Breast epithelium (tissue), 4 donors: ENCODE measurements around the gene ATP2A1. TPM values are rescaled to one million over a fixed set of nuclear protein-coding genes. Genes with fewer than 3 reads are reported as not detected.
"Not testable (repeated sequence)": the region's sequence is repeated elsewhere in the genome, so short reads cannot be mapped to it uniquely, and the experiment has no call there.

Source experiments
- DNase-seq, 2 donors: peaks; one replicate each; pipeline ENCODE4 v3.0.0-alpha.2; 2019; ENCODE audit warnings: low spot score in 2 of 2
- H3K27ac ChIP-seq, 2 donors: fragments of 200-600 bp; sonication (generic) in 1 of 2; one replicate each; pipeline ENCODE4 v1.5.1; 2016 to 2019; ENCODE audit warnings: mild to moderate bottlenecking in 1 of 2
- H3K27me3 ChIP-seq, 2 donors: fragments of 200-600 bp; sonication (generic) in 1 of 2; one replicate each; pipeline versions ENCODE4 v1.5.1 to v1.6.0; 2017 to 2019; ENCODE audit warnings: control low read depth in 1 of 2, mild to moderate bottlenecking in 1 of 2
- H3K36me3 ChIP-seq: fragments of 200-600 bp; one replicate; pipeline ENCODE4 v1.5.1; 2019
- H3K4me1 ChIP-seq, 2 donors: fragments of 200-600 bp; sonication (generic); one replicate each; pipeline ENCODE4 v1.5.1; 2016 to 2019; ENCODE audit warnings: control low read depth in 1 of 2
- H3K4me3 ChIP-seq, 3 donors: fragments of 200-600 bp; sonication (generic); 1 replicate in 2 of 3; 2 replicates in 1 of 3; pipeline ENCODE4 v1.5.1; 2016 to 2019; ENCODE audit warnings: mild to moderate bottlenecking in 3 of 3, moderate library complexity in 2 of 3
- H3K9me3 ChIP-seq, 2 donors: fragments of 200-600 bp; sonication (generic) in 1 of 2; one replicate each; pipeline ENCODE4 v1.5.1; 2016 to 2019; ENCODE audit warnings: control low read depth in 1 of 2
- POLR2A ChIP-seq: fragments of 450-650 bp; IDR thresholded peaks from one replicate; pipeline ENCODE4 v1.6.1; 2016; ENCODE audit warnings: antibody characterized with exemption, mild to moderate bottlenecking, moderate library complexity
- POLR2AphosphoS5 ChIP-seq, 3 donors: sonication (generic); formaldehyde crosslinking; IDR thresholded peaks; one replicate each; pipeline ENCODE4 v1.6.1; 2017; ENCODE audit warnings: antibody characterized with exemption in 3 of 3
- intact Hi-C: fragments of 100-400 bp; cut with DNase I; formaldehyde crosslinking; loops from one replicate; pipeline ENCODE4 v1.15.1; 2023; ENCODE audit warnings: low total_unique reads
- total RNA-seq, 3 donors: library from RNA; depleted of rRNA; stranded (reverse); fragments of >200 nt; gene quantifications; one replicate each; pipeline ENCODE4 v1.1.0, GENCODE V29; 2016
- TF ChIP-seq, protein P1 (sequence below), 3 donors: fragments of 450-650 bp; IDR thresholded peaks; one replicate each; pipeline ENCODE4 v1.5.1; 2016 to 2017; ENCODE audit warnings: antibody characterized with exemption in 3 of 3, mild to moderate bottlenecking in 3 of 3, moderate library complexity in 3 of 3

The ATP2A1 gene
- total RNA-seq, 3 donors from 2014 or later = 0.15 to 0.48 (median 0.33) TPM

DNA sequence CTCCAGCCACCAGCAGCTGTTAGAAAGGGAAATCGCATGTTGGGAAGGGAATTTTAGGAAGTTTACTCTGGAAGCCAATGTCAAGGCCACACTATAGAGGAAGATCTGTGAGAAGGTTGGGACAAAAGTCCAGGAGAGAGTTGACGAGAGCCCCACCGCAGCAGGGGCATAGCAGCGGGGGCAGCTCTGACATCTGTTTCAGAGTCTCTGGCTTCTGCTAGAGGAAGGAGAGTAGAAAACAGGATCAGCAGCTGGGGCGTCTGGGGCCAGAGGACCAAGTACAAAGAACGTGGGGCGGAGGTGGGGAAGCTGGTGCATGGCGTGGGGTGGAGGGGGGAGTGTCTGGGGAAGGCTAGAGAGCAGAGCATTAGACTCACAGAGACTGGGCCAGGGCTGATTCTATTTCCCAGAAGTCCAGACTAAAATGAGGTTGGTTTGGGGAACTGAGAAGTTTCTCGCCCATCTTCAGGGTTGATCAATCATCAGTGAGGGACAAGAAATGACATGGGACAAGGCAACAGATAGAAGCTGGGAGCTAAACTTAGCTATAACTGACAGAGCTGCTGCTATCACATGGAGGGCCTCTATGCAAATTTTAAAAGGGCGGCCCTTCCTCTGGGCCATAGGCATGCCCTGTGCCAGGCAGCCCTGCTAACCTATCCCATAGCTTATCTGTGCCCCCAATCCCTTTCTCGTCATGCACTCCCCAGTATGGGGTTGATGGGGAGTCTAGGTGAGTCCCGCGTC, 45.5 kb downstream of the ATP2A1 start:
- Histone ChIP-seq H3K36me3 (no peaks in the 10 kb centered on the region), H3K9me3 (no peaks in the 10 kb centered on the region), H3K4me3 (peak overlapping the region in 2 of 3 donors; percentile 86 to 98), H3K4me1 (peaks cover 0 to 7% of the 10 kb centered on the region in 2 donors), H3K27ac (peak overlapping the region; percentile 95 to 99), H3K27me3 (no peaks in the 10 kb centered on the region)
- DNase-seq = no peak
- no peak for TF ChIP-seq POLR2A
- TF ChIP-seq, protein P1, sequence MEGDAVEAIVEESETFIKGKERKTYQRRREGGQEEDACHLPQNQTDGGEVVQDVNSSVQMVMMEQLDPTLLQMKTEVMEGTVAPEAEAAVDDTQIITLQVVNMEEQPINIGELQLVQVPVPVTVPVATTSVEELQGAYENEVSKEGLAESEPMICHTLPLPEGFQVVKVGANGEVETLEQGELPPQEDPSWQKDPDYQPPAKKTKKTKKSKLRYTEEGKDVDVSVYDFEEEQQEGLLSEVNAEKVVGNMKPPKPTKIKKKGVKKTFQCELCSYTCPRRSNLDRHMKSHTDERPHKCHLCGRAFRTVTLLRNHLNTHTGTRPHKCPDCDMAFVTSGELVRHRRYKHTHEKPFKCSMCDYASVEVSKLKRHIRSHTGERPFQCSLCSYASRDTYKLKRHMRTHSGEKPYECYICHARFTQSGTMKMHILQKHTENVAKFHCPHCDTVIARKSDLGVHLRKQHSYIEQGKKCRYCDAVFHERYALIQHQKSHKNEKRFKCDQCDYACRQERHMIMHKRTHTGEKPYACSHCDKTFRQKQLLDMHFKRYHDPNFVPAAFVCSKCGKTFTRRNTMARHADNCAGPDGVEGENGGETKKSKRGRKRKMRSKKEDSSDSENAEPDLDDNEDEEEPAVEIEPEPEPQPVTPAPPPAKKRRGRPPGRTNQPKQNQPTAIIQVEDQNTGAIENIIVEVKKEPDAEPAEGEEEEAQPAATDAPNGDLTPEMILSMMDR (IDR thresholded peaks at IDR 0.05) = no peak
- TF ChIP-seq POLR2AphosphoS5 (IDR thresholded peaks at IDR 0.05) = no peak
- intact Hi-C loops = no loop called here

DNA sequence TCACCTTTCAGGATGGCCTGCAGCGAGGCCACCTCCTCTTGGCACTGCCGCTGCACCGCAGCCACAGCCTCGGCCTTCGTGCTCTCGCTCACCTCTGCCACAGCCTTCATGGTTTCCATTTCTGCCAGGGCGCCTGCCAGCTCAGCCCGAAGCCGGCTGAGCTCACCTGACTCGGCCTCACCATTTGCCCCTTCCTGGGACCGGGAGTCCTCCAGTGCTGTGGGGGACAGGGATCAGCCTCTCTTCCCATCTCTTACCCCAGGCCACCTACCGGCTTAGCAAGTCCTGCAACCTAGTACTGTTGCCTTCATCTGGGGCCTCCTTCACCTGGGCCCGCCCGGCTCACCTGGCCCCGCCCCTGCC, 46.1 kb downstream of the ATP2A1 start:
- H3K9me3 ChIP-seq = no peaks in the 10 kb centered on the region
- intact Hi-C loops = no loop called here
- no peaks in the 10 kb centered on the region for H3K27me3 ChIP-seq
- peaks cover 0 to 7% of the 10 kb centered on the region in 2 donors for H3K4me1 ChIP-seq
- H3K4me3 ChIP-seq = peak overlapping the region; percentile 86 to 98 (median 89)
- H3K36me3 ChIP-seq = no peaks in the 10 kb centered on the region
- no peak for DNase-seq
- no peak for TF ChIP-seq POLR2A
- TF ChIP-seq, protein P1 (IDR thresholded peaks at IDR 0.05) = peak in 2 of 3 donors; percentile 34 to 61
- peak overlapping the region; percentile 95 to 99 for H3K27ac ChIP-seq

DNA sequence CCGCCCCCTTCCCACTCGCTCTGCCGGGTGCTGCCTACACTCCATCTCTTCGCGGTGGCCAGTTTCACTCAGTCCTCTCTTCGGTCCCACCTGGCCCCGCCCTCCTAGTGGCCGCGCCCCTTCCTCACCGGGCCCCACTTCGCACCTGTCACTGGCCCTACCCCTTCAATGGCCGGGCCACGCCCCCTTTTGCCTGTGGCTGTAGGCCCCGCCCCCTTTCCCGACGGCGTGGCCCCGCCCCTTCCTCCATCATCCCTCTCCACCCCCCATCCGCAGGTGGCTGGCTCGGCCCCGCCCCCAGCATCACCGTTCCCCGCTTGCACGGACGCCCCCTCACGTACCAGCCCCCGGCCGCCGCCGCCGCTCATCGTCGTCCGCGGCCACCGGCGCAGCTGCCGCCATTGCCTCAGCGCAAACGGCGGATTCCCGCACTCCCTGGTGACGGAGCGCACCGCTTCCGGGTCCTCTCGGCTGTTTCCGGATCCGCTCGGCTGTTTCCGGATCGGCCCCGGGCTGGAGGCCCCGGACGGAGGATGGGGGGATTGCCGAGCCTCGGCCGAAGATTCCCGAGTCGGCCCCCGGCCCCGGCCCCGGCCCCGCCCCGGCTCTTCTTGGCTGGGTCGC, 46.6 kb downstream of the ATP2A1 start, which contains the start of gene RABEP2:
TSS of gene RABEP2 (minus strand) at position 477 of the 624 bp plus-strand sequence. CDS start at position 402, 75 bp downstream.
- Histone ChIP-seq H3K36me3 (no peaks in the 10 kb centered on the region), H3K27ac (peak within 1 kb of the TSS; percentile 95 to 99), H3K4me3 (peak within 1 kb of the TSS; percentile 86 to 98 (median 89)), H3K27me3 (no peaks in the 10 kb centered on the region), H3K9me3 (no peaks in the 10 kb centered on the region), H3K4me1 (peaks cover 0 to 7% of the 10 kb centered on the region in 2 donors)
- TF ChIP-seq, protein P1 (IDR thresholded peaks at IDR 0.05) = peak in 1 of 3 donors; percentile 2
- peak; percentile 37 for TF ChIP-seq POLR2A
- peak in 2 of 3 donors; percentile 60 to 74 for TF ChIP-seq POLR2AphosphoS5 (IDR thresholded peaks at IDR 0.05)
- DNase-seq = peak; percentile 98 to 99
- intact Hi-C loops = no loop called here

DNA sequence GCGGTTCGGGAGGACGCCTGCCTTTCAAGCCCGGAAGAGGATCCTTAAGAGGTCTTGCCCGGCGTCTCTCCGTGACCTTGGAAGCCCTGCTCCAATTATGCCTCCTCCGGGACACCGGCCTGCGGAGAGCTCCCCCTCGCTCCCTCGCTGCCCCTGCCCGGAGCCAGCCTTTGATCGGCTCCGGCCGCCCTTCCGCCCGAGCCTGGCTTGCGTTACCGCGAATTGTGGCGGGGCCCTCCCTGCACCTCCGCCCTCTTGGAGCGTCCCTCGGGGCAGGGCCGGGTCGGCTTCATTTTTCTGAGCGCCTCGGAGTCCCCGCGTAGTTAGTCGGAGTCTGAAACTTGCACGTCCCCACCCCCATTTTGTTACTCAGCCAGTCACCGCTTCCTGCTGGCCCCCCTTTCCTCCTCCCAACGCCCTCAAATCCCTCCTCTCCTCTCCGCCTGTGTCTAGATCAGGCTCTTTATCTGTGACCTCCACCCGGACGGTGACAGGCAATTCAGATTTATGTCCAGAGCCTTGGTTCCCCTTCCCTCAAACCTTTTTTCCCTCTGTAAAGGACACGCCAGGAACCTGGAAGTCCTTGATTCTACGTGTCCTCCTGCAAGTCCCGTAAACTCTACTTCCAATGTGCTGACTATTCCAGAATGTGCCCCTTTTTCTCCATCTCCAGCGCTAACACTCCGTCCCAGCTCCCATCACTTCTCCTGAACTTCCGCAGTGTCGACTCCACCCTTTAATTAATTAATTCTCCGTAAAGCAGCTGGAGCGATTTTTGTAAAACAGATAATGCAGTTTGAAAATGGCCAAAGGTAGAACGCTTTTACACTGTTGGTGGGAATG, 47.3 kb downstream of the ATP2A1 start:
- Histone ChIP-seq H3K27ac (peak overlapping the region; percentile 95 to 99), H3K36me3 (no peaks in the 10 kb centered on the region), H3K4me1 (peaks cover 0 to 7% of the 10 kb centered on the region in 2 donors), H3K4me3 (peak overlapping the region; percentile 86 to 98 (median 89)), H3K9me3 (no peaks in the 10 kb centered on the region), H3K27me3 (no peaks in the 10 kb centered on the region)
- peak in 1 of 3 donors; percentile 28 for TF ChIP-seq POLR2AphosphoS5 (IDR thresholded peaks at IDR 0.05)
- TF ChIP-seq, protein P1 (IDR thresholded peaks at IDR 0.05) = no peak
- DNase-seq = peak; percentile 67 to 70
- intact Hi-C loops = no loop called here

DNA sequence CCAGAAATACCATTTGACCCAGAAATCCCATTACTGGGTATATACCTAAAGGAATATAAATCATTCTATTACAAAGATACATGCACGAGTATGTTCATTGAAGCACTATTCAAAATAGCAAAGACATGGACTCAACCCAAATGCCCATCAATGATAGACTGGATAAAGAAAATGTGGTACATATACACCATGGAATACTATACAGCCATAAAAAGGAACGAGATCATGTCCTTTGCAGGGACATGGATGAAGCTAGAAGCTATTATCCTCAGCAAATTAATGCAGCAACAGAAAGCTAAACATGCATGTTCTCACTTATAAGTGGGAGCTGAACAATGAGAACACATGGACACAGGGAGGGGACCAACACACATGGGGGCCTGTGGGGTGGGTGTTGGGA, 48.0 kb downstream of the ATP2A1 start:
- H3K4me1 ChIP-seq, H3K36me3 ChIP-seq, H3K27me3 ChIP-seq, H3K9me3 ChIP-seq, intact Hi-C loops, DNase-seq: not testable (repeated sequence)
- peak overlapping the region in 2 of 3 donors; percentile 89 to 98 for H3K4me3 ChIP-seq
- peak overlapping the region; percentile 95 to 99 for H3K27ac ChIP-seq
